Embryonic facial prominence (tissue), 1 donor: ENCODE data around the gene EVC2.

Experiments
- DNase-seq: peaks from one replicate; pipeline ENCODE4 v3.0.0-alpha.2; 2016; ENCODE audit errors: extremely low spot score

The EVC2 gene

GRCh38 chr4:5711479-5712184, 3.3 kb upstream of the EVC2 start:
- DNase-seq = no peak

- peak; percentile 66 for DNase-seq
Observed at GRCh38 chr4:5710961-5711478, 2.7 kb upstream of the EVC2 start, which contains the start of gene EVC. EVC (plus strand) TSS chr4:5711201; CDS start chr4:5711381, 180 bp downstream.

GRCh38 chr4:5710065-5710960, 2.0 kb upstream of the EVC2 start:
- no peak for DNase-seq

GRCh38 chr4:5709207-5709575, 832 bp upstream of the EVC2 start:
- DNase-seq = no peak

- no peak for DNase-seq
Observed at GRCh38 chr4:5707778-5708448, 446 bp downstream of the EVC2 start.

GRCh38 chr4:5707366-5707765, 993 bp downstream of the EVC2 start:
- no peak for DNase-seq

GRCh38 chr4:5706486-5707290, 1.7 kb downstream of the EVC2 start:
- no peak for DNase-seq

GRCh38 chr4:5705647-5706320, 2.6 kb downstream of the EVC2 start:
- DNase-seq = no peak

DNA sequence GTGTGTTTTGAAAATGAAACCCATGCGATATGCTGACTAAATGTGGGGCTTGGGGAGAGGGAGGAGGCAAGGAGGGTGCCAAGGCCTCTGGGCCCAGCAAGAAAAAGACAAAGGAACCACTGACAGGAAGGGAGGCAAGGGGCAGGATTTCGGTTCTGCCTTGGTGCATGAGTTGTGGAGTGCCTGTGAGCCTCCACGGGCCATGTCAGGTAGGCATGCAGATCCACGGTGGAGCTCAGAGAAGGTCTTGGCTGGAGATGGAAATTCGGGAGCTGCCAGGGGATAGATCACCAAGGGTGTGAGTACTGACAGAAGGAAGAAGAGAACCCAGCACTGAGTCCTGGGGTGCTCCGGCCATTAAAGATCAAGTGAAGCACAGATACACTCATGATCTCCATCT, 4.1 kb downstream of the EVC2 start:
- DNase-seq = no peak

DNA sequence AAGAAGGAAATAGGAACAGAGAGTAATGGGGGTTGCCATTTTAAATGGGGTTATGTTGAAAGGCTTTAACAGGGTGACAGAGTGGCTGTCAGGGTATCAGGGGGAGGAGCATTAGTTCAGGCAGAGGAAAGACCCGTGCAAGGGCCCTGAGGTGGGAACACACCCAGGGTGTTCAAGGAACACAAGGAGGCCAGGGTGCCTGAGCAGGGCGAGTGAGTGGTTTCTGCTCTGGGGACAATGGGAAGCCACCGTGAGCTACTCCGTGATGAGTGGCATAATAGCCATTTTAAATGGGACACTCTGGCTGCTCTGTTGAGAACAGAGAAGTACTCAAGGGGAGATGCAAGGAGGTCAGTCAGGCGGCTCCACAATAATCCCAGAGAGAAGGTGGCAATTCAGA, 4.5 kb downstream of the EVC2 start:
- no peak for DNase-seq

DNA sequence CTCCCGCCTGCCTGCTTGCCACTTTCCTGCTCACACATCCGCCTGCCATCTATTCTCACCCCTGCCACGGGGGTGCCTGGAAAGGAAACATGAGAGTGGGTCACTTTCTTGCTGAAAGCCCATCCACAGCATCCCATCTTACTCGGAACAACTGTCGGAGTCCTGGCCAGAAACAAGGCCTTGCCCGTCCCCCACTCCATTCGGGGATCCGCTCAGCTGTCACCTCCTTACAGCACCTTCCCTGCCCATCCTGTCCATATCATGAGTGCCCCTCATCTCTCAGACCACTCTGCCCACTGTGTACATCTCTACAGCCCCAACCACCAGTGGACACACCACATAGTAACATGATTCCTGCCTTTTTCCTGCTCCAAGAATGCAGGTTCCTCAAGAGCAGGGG, 6.4 kb downstream of the EVC2 start:
- no peak for DNase-seq

- DNase-seq = no peak
Observed at GRCh38 chr4:5700459-5700858, 7.9 kb downstream of the EVC2 start.

- no peak for DNase-seq
Observed at GRCh38 chr4:5696341-5696740, 12.0 kb downstream of the EVC2 start.

GRCh38 chr4:5693871-5694270, 14.5 kb downstream of the EVC2 start:
- no peak for DNase-seq

- DNase-seq = no peak
Observed at GRCh38 chr4:5691491-5692132, 16.7 kb downstream of the EVC2 start.

DNA sequence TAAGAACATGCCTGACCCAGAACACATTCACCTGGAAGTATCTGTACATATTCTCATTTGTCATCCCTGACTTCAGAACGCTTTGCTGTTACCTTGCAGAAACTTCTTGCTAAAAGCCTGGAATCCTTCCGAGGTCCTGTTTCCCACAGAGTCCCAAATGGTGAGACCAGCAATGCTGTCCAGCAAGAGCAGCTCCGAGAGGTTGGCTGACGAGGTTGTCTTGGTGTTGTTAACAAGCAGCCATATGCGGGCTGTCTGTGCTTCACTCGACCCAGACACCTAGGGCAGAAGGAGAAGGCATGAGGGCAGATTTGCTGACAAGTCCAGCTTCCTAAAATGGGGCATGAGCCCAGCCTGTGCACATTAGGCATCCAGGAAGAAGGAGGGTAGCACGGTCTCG, 19.3 kb downstream of the EVC2 start:
- no peak for DNase-seq

- no peak for DNase-seq
Observed at GRCh38 chr4:5686338-5686737, 22.0 kb downstream of the EVC2 start.

GRCh38 chr4:5685296-5685695, 23.1 kb downstream of the EVC2 start:
- DNase-seq = no peak

- no peak for DNase-seq
Observed at GRCh38 chr4:5683566-5683965, 24.8 kb downstream of the EVC2 start.

GRCh38 chr4:5678977-5679376, 29.4 kb downstream of the EVC2 start:
- no peak for DNase-seq
